NCI-H524 (cell line): Measurements from ENCODE around the gene ANKRD11.
A peak's percentile ranks its signal among the peaks of the same experiment; 100 is the strongest.

Experiments used
- DNase-seq, 2 experiments: peaks; one replicate each; lab custom pipeline; 2025; lab: John Stamatoyannopoulos, UW

ANKRD11 gene

GRCh38 chr16:89381788-89382187, 108.6 kb downstream of the ANKRD11 start:
- no peak for DNase-seq

- DNase-seq, result no peak
These were observed 109.7 kb downstream of the ANKRD11 start for GRCh38 chr16:89380681-89381080.

GRCh38 chr16:89378947-89379771, 111.2 kb downstream of the ANKRD11 start:
- peak; percentile 39 to 79 for DNase-seq

- DNase-seq, result no peak
These were observed 112.9 kb downstream of the ANKRD11 start for GRCh38 chr16:89377453-89377848.

- no peak for DNase-seq
These were observed 113.4 kb downstream of the ANKRD11 start for GRCh38 chr16:89376812-89377452.

DNA sequence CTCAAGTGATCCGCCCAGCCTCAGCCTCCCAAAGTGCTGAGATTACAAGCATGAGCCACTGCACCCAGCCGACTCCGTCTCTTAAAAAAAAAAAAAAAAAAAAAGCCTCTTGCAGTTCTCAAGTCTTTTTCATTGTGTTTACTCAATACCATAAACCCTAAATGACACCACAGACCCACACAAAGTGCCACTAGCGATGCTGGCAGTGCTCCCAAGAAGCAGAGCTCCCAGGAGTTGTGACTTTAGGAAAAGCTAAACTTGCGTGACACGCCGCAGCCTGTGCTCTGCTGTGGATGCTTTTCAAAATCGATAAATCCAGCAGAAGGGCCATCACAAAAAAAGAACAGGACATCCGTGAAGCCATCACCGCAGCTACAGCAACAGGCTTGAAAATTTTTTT, 114.7 kb downstream of the ANKRD11 start:
- DNase-seq, result no peak

DNA sequence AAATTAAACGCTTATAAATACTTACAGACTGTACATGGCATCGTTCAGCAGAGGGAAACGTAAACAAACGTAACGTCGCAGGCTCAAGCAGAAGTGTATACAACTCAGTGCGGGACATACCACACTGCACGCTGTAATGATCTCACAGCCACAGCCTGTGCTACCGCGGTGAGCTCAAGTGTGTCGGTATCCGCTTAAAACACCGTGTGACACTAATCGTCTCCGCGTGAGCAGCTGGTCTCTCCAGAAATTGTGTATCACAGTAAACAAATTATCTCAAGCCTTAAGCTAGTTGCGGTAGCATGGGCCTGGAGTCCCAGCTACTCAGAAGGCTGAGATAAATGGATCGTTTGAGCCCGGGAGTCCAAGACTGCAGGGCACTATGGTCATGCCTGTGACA, 115.3 kb downstream of the ANKRD11 start:
- peak; percentile 88 to 97 for DNase-seq

GRCh38 chr16:89374393-89374960, 115.9 kb downstream of the ANKRD11 start:
- DNase-seq, result peak; percentile 86 to 95

DNA sequence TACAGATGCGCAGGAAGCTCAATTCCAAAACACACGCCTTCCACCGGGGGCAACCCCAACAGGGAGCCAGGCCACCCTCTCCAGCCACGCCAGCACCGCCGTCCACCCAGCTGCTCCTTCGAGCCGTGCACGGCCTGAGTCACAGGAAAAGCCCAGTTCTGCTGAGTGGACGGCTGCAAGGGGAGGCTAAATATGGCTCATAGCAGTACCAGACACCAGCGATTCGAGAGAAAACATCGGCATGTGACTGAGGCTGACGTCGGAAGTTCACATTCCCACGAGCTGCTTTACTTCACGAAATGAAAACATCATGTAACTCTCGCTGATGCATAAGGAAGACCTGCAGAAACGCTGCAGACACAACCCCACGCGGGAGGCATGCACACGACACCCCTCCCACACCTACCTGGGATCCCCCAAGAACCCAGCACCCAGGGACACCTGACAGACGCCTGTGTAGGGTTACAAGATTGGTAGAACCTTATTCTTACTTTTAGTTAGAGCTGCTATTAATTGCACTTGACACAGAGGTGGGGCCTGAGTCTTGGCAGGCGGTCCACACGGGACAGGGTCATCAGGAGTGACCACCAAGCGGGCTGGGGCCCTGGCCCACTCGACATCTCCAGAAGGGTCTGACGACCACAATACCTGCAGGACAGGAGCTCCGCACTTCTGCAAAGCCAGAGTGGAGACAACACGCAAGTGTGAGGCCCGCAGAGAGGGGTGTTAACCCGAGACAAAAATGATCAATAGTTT, 116.8 kb downstream of the ANKRD11 start:
- no peak for DNase-seq

DNA sequence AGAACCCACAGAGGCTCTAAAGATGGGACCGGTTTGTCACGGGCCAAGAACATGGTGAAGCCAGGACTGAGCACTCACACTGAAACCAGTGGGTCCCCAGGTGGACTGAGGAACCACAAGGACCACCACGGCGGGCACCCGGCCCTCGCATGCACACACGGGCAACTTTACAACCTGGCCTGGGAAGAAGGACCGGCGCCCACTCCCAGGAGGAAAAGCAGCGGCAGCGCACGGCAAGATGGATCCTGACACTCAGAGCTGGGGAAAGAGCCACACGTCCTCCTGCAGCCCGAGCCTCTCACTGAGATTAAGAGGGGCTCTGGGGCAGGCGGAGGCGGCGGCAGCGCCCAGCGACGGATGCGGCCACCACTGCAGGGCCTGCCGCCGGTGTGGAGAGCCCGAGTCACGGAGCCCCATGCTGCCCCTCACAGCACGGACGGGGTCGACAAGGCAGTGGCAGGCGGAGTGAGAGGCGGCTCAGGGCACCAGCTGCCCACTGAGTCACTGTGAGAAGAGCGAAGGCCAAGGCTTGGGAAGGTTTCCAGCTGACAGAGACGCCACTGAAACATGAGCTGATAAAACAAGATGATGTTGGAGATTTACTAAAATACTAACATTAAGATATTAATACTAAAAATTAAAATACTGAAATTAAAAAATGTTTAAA, 118.3 kb downstream of the ANKRD11 start:
- DNase-seq, result no peak

DNA sequence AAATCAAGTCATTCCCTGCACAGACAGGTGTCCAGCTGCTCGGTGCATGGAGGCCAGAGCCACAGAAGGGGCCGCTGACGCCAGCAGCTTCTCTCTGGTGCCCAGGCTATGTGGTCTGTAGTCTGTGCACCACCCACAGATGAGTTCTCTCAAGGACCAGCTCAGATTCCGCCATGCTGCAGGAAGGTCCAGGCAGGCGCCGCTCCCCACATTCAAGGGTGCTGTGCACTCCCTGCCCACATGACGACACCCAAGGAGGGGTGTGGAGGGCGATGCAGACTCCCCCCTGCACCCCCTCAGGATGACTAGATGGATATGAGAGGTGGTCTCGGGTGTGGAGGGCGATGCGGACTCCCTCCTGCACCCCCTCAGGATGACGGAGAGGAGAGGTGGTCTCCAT, 119.0 kb downstream of the ANKRD11 start:
- DNase-seq, result no peak

DNA sequence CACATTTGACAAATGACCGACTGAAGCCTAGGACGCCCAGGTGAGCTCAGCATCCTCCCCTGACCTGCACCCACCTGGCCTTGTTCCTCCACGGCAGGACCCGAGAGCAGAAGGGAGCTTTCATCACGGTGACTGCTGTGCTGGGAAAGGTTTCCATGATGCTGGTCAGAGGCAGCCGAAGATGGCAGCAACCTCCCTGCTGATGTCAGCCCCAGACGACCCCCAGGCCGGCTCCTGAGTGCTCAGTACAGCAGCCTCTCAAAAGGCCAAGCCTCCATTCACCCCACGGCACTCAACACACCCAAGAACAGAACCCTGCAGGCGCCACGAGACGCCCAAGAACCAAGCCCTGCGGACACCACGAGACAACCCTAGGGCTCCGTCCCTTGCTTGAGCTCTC, 119.8 kb downstream of the ANKRD11 start:
- DNase-seq, result no peak

- DNase-seq, result no peak
These were observed 120.3 kb downstream of the ANKRD11 start for GRCh38 chr16:89370081-89370511.

- no peak for DNase-seq
These were observed 121.0 kb downstream of the ANKRD11 start for GRCh38 chr16:89369266-89369895.

DNA sequence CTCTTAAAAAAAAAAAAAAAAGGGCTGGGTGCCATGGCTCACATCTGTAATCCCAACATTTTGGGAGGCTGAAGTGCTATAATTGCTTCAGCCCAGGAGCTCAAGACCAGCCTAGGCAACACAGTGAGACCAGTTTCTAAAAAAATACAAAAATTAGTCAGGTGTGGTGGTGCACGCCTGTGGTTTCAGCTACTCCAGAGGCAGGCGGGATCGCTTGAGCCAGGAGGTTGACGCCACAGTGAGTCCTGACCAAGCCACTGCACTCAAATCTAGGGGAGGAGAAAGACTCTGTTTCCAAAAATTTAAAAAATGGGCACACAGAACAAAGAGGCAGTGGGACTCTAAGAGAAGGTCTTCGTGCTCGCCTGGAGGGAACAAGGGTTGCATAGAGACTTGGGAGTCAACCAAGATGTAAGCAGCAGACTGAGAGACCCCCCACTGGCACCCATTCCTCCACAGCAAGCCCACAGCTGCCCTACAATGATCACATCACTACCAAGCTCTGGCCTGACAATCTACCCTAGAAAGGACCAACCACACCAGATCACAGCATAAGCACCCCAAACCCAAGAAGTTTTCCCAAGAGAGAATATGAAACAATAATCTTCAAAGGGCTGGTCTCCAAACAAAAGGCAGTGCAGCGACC, 121.6 kb downstream of the ANKRD11 start:
- no peak for DNase-seq

GRCh38 chr16:89367538-89367915, 122.8 kb downstream of the ANKRD11 start:
- peak; percentile 52 to 76 for DNase-seq

DNA sequence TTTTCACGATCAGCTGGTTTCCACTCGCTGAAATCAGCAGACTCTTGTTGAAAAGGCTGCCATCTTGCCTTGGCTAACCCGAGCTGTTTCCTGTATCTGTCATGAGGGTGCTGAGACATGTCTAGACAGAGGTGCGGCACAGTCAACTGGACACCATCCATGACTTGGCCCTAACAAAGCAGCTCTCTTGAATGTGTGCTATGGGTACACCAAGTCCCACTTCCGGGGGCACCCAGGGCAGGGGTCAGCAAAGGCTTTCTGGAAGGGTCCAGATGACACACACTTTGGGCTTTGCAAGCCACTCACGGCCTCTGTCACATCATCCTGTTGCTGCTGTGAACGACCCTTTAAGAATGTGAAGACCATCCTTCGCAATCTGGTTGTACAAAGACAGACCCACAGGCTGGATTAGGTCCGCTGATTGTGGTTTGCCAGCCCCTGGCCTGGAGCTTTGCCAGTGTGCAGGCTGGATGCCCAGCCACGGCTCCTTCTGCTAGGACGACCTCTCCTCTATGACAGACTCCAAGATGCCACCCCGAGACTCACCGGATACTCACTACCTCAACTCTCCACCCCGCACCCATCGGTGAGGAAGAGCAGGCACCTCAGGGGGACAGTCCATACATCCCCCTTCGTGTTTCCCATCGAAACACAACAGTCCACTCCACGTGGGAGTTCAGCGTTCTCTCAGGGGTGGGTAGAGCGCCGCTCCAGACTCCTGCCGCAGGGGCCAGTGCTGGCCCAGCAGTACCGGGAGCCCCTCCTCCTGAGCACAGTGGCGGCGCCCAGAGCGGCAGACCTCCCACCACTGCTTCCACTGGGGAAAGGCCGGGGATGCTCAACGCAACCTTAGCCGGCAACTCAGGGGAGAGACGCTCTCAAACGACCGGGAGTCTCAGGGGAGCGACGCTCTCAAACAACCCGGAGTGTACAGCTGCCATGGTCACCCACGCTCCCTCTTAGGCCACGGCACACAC, 123.5 kb downstream of the ANKRD11 start:
- DNase-seq, result peak; percentile 43 to 76

- DNase-seq, result no peak
These were observed 124.4 kb downstream of the ANKRD11 start for GRCh38 chr16:89365996-89366395.

GRCh38 chr16:89365044-89365467, 125.3 kb downstream of the ANKRD11 start:
- DNase-seq, result peak in 1 of 2 experiments; percentile 57

DNA sequence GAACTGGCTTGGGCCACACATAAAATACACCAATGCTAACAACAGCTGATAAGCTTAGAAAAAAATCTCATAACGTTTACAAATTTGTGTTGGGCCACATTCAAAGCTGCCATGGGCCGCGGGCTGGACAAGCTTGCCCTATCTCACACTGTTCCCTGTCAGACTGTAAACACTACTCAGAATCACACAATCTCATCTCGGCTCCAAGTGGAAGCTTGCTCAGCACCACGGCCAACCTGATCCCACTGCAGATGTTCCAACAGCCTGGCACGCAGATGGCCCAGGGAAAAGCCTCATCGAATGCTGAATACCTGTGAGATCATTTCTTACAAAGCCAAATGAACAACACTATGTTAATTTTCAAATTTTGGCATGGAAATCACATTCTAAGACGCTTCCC, 125.8 kb downstream of the ANKRD11 start:
- DNase-seq, result peak; percentile 83 to 94
